GM19463 (cell line): ENCODE results near the gene PAX2.

ENCODE experiments used
- ATAC-seq: cut with Tn5 transposase; IDR thresholded peaks from one replicate; pipeline ENCODE4 v1.9.1; 2021; ENCODE audit warnings: mild to moderate bottlenecking, moderate library complexity; ENCODE audit not compliant: unreplicated experiment

Gene PAX2

DNA sequence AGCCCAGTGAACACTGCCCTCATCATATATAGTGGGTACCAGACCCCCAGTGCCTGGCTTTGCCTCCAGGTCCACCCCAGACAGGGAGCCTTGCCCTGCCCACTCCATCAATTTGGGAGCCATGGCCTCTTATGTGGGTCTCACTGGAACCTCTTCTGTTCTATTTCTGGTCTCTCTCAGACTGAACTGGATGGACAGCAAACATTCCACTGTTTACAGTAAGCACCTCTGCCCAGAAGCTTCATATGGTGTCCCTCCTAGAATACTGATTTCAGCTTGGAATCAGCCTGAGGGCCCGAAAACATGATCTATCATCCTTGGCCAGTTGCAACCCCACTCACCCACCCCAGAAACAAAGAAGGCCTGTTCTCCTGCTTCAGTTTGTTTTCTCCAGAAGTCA, 86.4 kb downstream of the PAX2 start:
- no peak for ATAC-seq

DNA sequence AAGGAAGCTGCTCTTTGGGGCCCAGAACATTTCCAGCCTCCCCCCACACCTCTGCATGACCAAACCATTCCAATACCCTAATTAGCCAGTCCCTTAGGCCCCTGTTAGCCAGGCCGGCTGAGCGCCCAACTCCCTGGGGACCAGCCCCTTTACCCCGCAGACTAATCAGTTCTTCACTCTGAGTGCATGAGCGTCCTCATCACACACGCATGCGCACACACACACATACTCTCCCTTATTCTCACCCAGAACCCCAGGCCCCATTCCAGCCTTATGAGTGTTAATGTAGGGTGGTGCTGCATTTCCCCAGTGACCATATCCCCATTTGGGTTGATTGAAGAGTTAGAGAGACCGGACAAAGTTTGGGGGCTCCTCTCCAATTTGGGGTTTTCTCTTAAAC, 90.4 kb downstream of the PAX2 start:
- no peak for ATAC-seq

DNA sequence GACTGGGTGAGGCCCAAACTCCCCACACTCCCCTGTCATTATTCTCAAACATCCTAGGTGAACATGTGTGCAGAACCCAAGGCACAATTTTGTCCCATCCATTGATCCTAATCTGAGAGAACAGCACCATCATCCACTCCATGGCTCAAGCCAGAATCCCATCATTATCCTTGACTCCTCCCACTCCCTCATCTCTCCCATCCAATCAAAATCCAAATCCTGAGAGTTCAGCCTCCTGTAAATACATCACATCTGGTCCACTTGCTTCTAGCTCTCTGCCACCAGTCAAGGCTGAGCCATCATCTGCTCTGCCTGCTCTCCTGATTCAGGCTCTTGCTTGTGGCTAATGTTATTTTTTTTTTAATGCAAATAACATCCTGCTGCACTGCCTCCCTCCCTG, 91.5 kb downstream of the PAX2 start:
- no peak for ATAC-seq

DNA sequence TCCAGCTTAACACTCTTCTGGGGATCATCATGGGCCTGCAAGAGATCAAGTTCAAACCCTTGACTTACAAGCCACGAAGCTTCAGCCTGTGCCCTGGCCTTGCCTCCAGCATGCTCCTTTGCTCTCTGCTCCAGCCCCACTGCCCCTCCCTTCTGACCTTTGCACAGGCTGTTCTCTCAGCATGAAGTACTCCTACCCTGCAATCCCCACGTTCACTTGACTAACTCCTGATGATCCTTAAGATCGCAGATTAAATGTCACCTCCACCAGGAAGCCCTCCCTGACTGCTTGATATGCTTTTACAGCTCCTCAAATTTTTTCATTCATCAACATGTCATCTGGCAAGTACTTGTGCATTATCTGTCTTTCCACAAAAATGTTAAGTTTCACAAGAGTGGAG, 91.9 kb downstream of the PAX2 start:
- no peak for ATAC-seq

DNA sequence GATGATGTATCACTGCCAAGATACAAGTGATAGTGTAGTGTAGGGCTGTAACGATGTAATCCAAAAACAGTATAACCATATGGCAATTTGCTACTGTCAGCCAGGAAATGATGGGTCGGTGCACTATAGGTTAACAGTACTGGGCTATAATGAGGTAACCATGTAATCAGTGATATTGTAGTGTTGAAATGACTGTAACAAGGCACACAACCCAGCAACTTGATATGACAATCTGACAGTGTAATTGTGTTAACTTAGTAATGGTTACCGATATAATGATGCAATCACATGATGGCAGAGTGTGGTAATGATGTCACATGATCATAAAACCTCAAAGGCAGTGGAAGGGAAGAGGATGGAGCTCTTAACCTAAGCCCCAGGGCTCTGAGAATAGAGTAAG, 93.6 kb downstream of the PAX2 start:
- no peak for ATAC-seq

DNA sequence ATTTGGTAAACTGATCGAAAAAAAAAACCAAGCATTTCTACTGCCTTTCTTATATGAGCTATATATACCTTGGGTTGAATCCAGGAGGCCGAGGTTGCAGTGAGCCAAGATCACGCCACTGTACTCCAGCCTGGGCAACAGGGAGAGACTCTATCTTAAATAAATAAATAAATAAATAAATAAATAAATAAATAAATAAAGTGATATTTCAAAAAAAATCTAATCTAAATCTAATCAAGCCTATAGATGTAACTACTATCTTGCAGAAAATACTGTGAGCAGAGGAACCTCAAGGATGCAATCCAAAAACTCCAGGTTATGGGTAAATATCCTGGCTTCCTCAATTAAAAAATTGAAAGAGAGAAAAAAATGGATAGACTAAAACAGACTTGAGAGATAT, 96.1 kb downstream of the PAX2 start:
- no peak for ATAC-seq

DNA sequence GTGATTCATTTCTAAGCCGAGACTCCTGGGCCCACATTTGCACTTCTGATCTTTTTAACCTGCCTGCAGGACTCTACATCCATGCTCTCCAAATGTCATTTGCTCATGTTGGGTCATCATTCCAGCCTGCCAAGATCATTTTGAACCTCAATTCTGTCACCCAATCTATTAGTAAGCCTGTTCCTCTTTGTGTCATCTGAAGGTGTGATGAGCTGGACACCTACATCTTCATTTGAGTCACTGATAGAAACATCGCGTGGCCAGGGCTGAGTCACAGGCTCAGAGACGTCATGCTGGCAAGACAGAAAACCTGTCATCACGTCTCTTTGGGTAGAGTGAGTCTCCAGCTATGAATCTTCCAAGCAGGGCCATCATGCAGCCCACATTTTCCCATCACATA, 102.1 kb downstream of the PAX2 start:
- ATAC-seq, result no peak

DNA sequence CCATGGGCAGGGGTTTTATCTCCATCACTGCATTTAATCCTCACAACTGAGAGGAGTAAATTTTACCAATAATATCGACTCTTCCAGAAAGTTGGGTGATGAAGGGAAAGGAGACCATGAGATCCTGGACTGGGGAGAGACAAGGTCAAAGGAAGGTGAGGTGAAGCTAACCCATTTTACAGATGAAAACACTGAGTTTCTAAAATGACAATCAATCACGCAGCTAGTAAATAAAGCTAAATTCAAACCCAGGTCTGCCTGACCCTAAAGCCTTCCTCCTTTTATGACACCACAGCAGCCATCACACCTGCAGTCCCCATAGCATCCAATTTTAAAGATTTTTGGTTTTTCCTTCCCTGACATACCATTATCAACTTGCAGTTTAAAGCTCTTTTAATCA, 103.4 kb downstream of the PAX2 start:
- ATAC-seq, result no peak

DNA sequence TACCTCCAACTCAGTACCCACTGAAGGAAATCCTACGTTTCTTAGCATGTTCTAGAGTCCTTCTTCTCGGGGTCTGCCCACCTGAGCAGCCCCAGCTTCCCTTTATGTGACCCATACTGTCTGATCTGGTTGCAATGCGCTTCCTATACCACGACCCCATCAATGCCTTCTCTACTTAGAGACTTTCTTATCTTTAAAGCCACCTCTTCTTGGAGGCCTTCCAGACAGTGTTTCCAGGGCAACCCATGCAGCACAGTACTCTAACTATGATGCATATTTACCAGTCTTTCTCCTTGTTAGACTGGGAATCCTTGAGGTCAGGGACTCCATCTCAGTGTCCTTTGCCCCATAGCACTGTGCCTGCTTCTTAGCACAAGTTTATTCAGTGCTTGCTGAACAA, 112.9 kb downstream of the PAX2 start:
- no peak for ATAC-seq

DNA sequence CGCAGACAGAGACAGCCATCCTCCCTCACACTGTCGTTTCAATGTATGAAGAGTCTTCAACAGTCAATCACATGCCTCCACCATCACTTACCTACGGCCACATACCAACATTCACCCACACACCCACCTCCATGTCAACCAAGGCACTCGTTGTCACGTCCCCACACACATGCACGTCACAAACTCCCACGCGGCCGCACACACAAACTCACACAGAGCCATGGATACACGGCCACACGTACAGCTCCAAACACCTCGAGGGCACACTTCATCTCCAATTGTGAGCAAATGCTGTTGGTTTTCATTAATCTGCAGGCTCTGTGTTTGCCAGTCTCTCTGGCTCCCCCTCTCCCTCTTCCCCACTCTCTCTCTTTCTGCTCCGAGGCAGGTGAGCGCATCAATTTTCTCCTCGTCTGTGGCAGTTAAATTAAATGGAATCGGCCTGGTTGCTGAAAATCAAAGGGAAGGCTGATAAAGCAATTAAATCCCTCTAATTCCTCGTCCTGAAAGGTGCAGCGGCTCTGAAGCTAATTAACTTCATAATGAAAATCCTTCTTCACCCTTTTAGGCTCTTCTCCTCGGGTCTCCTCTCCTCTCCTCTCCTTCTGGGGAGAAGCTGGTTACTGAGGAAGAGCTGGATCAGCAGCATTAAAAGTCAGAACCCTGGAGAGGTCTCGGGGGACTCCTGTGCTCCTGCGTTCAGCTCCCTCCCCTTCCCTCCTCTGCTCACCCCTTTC, 113.5 kb downstream of the PAX2 start:
- ATAC-seq, result no peak

DNA sequence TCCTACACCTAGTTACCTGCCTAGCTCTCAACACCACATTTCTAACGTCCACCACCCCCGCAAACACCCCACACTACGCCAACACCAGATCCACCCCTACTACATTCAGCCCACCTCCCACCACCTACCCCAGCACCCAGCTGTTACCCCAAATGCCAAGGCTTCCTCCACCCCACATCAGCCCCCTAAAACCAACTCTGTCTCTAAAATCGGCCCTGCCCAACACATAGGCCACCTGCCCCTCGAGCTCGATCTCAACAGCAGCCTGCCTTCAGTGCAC, 114.0 kb downstream of the PAX2 start:
- no peak for ATAC-seq

DNA sequence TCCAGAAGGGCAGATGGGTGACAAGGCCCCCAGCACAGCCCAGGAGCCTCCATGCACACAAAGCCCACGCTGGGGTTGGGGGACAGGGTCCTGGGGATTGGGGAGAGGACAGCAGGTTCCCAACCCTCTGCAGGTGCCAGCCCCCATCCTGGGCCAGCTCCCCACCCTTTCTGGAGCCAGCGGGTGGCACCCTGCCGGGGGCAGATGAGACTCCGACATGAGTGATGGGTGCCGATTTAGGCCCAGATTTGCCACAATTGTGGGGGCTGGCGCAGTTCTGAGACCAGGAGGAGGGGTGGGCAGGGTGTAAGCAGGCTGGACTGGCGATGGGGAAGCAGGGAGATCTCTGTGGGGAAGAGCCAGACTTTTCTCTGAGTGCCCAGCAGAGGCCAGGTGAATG, 118.1 kb downstream of the PAX2 start:
- no peak for ATAC-seq

DNA sequence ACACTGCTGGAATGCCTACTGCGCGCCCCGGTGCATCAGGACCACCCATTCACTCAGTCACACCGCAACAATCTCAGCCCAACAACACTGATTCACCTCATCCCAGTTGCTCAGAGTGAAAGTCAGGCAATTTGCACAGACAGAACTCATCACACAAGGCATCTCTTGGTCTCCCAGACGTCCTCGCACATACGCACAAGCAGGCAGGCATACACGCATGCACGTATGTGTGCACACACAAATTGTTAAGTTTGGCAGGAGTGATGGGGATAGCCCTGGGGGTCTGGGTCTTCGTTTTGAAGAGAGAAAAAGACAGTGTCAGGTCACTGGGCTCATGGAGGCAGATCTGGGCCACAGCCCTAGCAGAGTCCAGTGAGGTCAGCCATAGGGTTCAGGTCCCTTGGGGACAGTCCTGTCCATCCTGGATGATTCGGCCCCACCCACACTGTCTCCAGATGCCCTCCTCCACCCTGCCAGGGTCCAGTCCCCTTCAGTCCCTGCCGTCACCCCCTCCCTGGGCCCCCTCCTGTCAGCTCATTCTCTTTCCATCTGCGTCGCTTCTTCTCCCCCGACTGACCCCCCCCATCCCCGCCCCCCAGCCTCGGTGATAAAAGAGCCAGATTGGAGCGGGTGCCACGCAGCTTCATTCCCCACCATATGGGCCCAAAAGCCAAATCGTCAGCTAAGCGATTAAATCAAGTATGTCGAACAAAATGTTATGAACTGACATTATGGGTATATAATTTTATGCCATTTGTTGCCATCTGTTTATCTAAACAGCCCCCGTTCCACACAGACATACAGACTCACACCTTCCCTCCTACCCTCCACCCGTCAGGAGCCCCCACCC, 118.9 kb downstream of the PAX2 start:
- ATAC-seq, result no peak

DNA sequence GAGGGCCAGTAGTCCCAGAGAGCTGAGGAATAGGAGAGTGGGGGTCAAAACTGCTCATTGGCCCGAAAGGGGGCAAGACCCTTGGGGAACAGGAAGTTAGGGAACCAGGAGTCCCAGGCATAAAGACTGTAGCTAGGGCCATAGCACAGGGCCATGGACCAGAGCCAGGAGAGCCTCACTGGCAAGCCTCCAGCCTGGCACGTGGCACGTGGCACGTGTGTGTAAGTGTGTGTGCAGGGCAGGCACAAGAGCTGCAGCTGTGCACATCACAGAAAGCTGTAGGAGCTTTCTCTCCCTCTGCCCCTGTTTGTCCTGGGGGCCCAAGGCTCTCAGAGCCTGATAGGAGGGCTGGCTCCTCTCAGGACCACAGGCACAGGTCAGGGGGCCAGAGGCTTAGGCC, 119.6 kb downstream of the PAX2 start:
- ATAC-seq, result no peak

DNA sequence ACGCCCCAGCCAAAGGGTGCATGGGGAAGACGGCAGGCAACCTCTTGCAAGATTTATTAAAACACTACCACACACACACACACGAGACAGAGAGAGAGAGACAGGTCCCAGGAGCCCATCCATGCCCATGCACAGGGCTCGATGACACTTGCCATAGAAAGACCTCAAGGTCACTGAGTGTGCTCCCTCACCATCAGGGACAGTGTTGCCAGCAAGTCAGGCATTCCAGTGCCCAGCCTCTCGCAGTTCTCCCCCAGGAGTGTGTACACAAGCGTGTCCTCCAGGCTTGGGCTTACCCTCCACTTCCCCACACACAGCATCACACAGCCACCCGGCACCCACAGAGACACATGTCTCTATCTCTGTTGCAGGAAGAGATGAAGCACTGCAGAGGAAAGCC, 120.6 kb downstream of the PAX2 start:
- ATAC-seq, result no peak

DNA sequence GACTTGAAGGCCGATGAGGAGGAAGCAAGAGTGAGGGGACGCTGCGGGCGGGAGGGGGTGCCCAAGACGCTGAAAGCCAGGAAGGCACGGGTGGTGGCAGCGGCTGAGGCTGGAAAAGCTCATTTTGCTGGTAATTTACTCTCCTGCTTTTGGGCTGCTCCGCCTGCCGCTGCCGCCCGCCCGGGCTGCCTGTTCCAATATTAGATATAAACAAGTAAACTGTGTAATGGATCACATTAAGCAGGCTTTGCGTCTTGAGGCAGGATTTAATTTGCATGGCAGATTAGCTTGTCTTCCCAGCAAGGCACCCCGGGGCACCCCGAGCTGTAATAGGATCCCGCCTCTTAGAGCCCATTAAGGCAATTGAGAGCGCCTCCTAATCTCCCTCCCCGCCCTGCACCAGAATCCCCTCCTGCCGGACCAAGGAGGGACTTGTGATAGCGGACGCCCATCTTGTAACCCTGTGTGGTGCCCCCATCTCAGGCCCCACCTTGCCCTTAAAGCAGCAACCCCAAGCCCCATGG, 121.3 kb downstream of the PAX2 start:
- ATAC-seq, result no peak

DNA sequence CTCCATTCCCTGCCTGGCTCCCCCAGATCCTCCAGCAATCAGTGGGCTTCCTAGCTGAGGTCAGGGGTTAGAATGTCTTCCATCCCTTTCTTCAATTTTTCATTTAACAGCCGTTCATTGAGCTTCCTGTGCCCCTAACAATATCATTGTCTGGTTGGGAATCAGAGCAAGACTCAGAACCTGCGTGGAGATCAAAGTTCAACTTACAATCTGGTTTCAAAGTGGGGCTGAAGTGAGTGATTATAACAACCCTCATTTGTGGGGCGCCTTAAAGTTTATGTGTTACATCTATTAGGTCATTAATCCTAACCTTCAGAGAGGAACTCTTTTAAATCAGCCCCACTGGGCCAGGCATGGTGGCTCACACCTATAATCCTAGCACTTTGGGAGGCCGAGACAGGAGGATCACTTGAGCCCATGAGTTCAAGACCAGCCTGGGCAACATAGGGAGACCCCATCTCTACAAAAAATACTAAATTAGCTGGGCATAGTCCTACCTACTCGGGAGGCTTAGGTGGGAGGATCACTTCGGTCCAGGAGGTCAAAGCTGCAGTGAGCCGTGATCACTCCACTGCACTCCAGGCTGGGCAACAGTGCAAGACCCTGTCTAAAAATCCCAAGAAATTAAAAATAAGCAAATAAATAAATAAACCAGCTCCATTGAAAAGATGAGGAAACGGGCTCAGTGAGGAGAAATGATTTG, 122.0 kb downstream of the PAX2 start:
- no peak for ATAC-seq

DNA sequence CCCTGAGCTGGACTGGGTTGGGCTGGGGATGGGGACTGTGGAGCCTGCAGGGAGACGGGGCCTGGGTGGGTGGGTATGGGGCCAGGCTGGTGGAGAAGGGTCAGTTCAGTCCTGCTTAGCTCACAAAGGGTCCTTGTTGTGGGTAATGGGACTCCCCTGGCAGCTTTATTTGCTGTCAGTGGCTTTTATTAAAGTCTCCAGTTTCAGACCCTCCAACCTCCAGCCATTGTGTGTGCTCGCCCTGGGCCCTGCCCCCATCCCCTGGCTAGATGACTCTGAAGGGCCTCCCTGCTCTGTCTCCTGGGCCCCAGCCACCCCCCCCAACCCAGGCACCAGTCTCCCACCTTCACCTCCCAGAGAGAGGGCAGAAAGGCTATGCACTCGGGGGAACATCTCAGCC, 123.0 kb downstream of the PAX2 start:
- ATAC-seq, result no peak

DNA sequence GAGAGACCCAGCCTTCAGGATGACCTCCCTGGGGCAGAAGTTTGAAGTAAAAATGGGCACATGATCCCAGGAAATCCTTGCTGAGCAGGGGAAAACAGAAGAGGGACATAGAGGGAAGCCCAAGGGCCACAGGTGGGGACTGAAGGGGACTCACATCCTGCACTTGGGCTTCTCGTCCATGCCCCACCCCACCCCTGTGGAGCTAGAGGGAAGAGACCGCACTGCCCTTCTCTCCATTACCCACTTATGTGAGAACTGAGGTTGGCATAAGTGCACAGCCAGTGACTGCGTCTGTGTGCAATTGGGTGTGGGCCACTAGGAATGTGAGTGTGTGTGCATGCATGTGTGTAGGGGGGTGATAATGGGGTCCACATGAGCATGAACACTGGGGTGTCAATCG, 124.0 kb downstream of the PAX2 start:
- no peak for ATAC-seq

DNA sequence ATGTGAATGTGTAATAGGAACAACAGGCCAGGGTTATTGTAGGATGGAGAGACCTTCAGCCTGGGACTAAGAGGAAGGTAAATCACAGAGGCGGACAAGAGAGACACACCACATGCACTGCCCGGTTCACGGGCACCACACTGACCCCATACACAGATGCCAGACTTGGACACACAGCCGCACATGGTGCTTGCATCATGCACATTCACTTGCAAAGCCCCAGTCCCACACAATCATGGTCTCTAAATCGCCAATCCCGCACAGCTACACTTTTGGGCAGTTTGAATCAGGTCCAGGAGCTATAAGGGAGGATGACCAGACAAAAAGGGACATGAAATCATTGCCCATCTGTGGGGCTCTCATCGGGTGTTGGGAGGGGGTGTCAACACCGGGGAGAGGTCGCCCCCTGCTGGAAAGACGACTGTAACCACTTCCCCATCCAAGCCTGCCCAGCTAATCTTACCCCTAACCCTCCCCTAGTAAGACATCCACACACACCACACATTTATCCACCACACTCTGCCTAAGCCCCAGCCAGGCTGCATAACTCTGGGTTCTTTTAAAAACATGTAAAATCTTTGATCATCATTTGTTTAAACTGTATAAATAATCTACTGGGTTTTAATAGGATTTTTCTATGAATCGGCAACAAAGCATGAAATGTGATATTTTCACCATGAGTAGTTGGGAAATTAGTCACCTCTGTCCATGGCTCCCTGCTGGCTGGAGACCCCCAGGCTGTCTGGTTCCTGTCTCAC, 126.8 kb downstream of the PAX2 start:
- ATAC-seq, result no peak

DNA sequence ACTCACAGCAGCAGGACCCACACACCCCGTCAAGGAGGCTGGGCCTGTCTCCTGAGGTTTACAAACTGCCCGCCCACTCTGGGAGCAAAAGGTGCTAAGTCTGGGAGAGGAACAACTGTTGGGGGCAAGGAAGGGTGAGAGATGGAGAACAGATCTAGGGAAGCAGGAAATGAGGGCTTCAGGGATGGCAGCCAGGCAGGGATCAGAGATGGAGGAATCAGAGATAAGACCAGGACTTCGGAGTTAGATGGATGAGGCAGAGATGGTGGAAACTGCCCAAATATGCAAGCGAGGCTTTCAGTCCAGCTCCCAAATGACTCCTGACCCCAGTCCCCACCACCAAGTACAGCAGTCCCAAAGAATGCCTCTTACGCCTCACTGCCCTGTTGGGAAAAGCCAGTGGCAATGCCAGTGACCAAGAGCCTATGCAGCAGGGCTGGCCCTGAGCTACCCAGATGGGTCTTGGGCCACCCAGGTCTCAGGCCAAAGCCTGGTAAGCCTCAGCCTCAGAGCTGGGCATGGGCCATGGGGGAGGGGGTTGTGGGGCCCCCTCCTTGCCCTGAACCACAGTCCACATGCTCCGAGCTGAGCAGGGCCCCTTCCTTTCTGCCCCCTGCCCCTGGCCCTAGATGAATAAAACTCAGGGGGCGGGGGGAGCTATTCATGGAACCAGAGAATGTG, 127.9 kb downstream of the PAX2 start:
- ATAC-seq, result no peak
